GM12875 (cell line): Measurements from ENCODE around the gene FNDC7.

Source experiments
- H3K4me3 ChIP-seq: one replicate; pipeline ENCODE4 v1.5.1; 2011; ENCODE audit warnings: low read depth, low read length, control low read depth
- CTCF ChIP-seq: IDR thresholded peaks from 2 replicates; pipeline ENCODE4 v1.5.1; 2011; ENCODE audit warnings: low read depth, mild to moderate bottlenecking, control low read depth, inconsistent platforms, low read length, moderate library complexity, borderline replicate concordance; ENCODE audit not compliant: insufficient read depth

The FNDC7 gene

GRCh38 chr1:108686614-108687313 lies 25.9 kb upstream of the FNDC7 start:
- no peak overlapping the region for H3K4me3 ChIP-seq
- no peak for TF ChIP-seq CTCF

GRCh38 chr1:108691128-108691941 lies 21.4 kb upstream of the FNDC7 start:
- TF ChIP-seq CTCF, result no peak
- H3K4me3 ChIP-seq, result peak overlapping the region; percentile 83

- no peak for TF ChIP-seq CTCF
- H3K4me3 ChIP-seq, result peak within 1 kb of the TSS; percentile 83
These were observed 20.6 kb upstream of the FNDC7 start, which contains the start of gene PRPF38B for GRCh38 chr1:108691942-108692723. Gene PRPF38B (plus strand): TSS chr1:108692310. CDS start chr1:108692592, 282 bp downstream.

- 0 out of 2 replicates have a peak, but pooled peaks have one; percentile 16 for TF ChIP-seq CTCF
- peak overlapping the region; percentile 83 for H3K4me3 ChIP-seq
These were observed 19.7 kb upstream of the FNDC7 start for GRCh38 chr1:108692724-108693655.

GRCh38 chr1:108695535-108695934 lies 17.2 kb upstream of the FNDC7 start:
- no peak overlapping the region for H3K4me3 ChIP-seq
- TF ChIP-seq CTCF, result no peak
